ENCODE results near the gene TMEM214. TPM values are rescaled to one million over a fixed set of nuclear protein-coding genes. Genes with fewer than 3 reads are reported as not detected.

Gene TMEM214
- total RNA-seq, 1 donor from 2014 or later: 93.5 TPM

DNA sequence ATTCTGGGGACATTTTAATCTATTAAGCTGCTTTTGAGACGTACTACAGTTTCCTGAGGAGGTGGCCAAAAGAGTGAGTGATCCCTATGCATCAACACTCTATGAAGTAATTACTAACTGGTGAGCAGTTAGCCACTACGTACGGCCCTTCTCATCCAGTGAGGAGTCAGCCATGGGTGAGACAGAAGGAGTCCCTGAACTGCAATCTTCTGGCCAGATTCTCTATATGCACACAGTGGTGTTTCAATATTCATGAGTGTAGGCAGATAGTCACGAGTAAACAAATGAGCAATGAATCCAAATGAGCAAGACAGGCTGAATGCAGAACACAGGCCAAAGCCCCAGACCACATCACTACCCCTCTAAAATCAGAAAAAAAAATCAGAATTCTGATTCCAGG, 29.8 kb upstream of the TMEM214 start:
- H3K27me3 ChIP-seq (ENCODE audit: insufficient read depth, low read length): peaks cover 2% of the 10 kb centered on the region
- H3K36me3 ChIP-seq (ENCODE audit: insufficient read depth, low read length): no peaks in the 10 kb centered on the region
- no peaks in the 10 kb centered on the region for H3K9me3 Mint-ChIP-seq (ENCODE audit: unreplicated experiment)
- no peak overlapping the region for H3K4me3 ChIP-seq (ENCODE audit: insufficient read depth, low read depth, low read length)
- H3K79me2 ChIP-seq (ENCODE audit: insufficient read depth, low read length): no peaks in the 10 kb centered on the region
- peaks cover 9% of the 10 kb centered on the region for H3K4me1 ChIP-seq (ENCODE audit: insufficient read depth, low read length)
- no peak overlapping the region for H3K4me3 Mint-ChIP-seq (ENCODE audit: unreplicated experiment)
- no peak overlapping the region for H3K9ac ChIP-seq (ENCODE audit: low read length)
- no peaks in the 10 kb centered on the region for H3K9me3 ChIP-seq (ENCODE audit: insufficient read depth, low read depth, low read length)
- no peak for TF ChIP-seq EZH2 (IDR thresholded peaks at IDR 0.05; ENCODE audit: insufficient read depth, low read length)
- peak; percentile 39 for DNase-seq (ENCODE audit: low read depth)
- peaks cover 10% of the 10 kb centered on the region for H3K4me1 Mint-ChIP-seq (ENCODE audit: low read depth, unreplicated experiment)
- H2AFZ ChIP-seq (ENCODE audit: low read depth, low read length): no peak overlapping the region
- no peak overlapping the region for H3K27ac Mint-ChIP-seq (ENCODE audit: unreplicated experiment)
- H3K36me3 Mint-ChIP-seq (ENCODE audit: low read depth, unreplicated experiment): peaks cover 2% of the 10 kb centered on the region
- H3K27me3 Mint-ChIP-seq (ENCODE audit: low read depth, unreplicated experiment): no peaks in the 10 kb centered on the region
- H3K27ac ChIP-seq (ENCODE audit: low read depth, low read length): no peak overlapping the region
- no peak overlapping the region for H3K4me2 ChIP-seq (ENCODE audit: low read length)
- FAIRE-seq: no peak
- H4K20me1 ChIP-seq (ENCODE audit: insufficient read depth, low read length): peaks cover 25% of the 10 kb centered on the region

DNA sequence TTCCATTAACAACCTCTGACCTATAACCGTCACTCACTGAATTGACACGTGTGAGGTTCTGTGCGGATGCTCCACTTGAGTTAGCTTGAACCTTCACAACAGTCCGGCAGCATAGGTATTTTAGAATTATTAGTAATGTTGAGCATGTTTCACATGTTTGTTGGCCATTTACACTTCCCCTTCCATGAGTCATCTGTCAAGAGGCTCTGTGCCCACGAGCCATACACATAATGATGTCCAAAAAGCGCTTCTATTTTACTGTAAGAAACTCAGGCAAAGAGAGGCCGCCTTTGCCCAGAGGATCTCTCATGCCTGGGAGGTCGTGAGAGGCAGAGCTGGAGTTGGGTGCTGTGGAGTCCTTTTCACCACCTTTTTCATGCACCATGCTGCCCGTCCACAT, 28.9 kb upstream of the TMEM214 start:
- no peaks in the 10 kb centered on the region for H3K9me3 ChIP-seq (ENCODE audit: insufficient read depth, low read depth, low read length)
- Mint-ChIP-seq H3K27me3 (ENCODE audit: low read depth, unreplicated experiment) (no peaks in the 10 kb centered on the region), H3K27ac (ENCODE audit: unreplicated experiment) (no peak overlapping the region), H3K36me3 (ENCODE audit: low read depth, unreplicated experiment) (peaks cover 2% of the 10 kb centered on the region), H3K4me3 (ENCODE audit: unreplicated experiment) (no peak overlapping the region), H3K4me1 (ENCODE audit: low read depth, unreplicated experiment) (peaks cover 10% of the 10 kb centered on the region), H3K9me3 (ENCODE audit: unreplicated experiment) (no peaks in the 10 kb centered on the region)
- no peak for FAIRE-seq
- peaks cover 17% of the 10 kb centered on the region for H4K20me1 ChIP-seq (ENCODE audit: insufficient read depth, low read length)
- H3K4me3 ChIP-seq (ENCODE audit: insufficient read depth, low read depth, low read length): no peak overlapping the region
- H3K9ac ChIP-seq (ENCODE audit: low read length): no peak overlapping the region
- peaks cover 9% of the 10 kb centered on the region for H3K4me1 ChIP-seq (ENCODE audit: insufficient read depth, low read length)
- no peaks in the 10 kb centered on the region for H3K36me3 ChIP-seq (ENCODE audit: insufficient read depth, low read length)
- TF ChIP-seq, protein P1, sequence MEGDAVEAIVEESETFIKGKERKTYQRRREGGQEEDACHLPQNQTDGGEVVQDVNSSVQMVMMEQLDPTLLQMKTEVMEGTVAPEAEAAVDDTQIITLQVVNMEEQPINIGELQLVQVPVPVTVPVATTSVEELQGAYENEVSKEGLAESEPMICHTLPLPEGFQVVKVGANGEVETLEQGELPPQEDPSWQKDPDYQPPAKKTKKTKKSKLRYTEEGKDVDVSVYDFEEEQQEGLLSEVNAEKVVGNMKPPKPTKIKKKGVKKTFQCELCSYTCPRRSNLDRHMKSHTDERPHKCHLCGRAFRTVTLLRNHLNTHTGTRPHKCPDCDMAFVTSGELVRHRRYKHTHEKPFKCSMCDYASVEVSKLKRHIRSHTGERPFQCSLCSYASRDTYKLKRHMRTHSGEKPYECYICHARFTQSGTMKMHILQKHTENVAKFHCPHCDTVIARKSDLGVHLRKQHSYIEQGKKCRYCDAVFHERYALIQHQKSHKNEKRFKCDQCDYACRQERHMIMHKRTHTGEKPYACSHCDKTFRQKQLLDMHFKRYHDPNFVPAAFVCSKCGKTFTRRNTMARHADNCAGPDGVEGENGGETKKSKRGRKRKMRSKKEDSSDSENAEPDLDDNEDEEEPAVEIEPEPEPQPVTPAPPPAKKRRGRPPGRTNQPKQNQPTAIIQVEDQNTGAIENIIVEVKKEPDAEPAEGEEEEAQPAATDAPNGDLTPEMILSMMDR (IDR thresholded peaks at IDR 0.05; ENCODE audit: insufficient read depth, low read depth, low read length): no peak
- TF ChIP-seq EZH2 (IDR thresholded peaks at IDR 0.05; ENCODE audit: insufficient read depth, low read length): no peak
- H3K4me2 ChIP-seq (ENCODE audit: low read length): no peak overlapping the region
- H3K27me3 ChIP-seq (ENCODE audit: insufficient read depth, low read length): no peaks in the 10 kb centered on the region
- no peak overlapping the region for H3K27ac ChIP-seq (ENCODE audit: low read depth, low read length)
- DNase-seq (ENCODE audit: low read depth): peak; percentile 71
- H2AFZ ChIP-seq (ENCODE audit: low read depth, low read length): no peak overlapping the region
- H3K79me2 ChIP-seq (ENCODE audit: insufficient read depth, low read length): no peaks in the 10 kb centered on the region

DNA sequence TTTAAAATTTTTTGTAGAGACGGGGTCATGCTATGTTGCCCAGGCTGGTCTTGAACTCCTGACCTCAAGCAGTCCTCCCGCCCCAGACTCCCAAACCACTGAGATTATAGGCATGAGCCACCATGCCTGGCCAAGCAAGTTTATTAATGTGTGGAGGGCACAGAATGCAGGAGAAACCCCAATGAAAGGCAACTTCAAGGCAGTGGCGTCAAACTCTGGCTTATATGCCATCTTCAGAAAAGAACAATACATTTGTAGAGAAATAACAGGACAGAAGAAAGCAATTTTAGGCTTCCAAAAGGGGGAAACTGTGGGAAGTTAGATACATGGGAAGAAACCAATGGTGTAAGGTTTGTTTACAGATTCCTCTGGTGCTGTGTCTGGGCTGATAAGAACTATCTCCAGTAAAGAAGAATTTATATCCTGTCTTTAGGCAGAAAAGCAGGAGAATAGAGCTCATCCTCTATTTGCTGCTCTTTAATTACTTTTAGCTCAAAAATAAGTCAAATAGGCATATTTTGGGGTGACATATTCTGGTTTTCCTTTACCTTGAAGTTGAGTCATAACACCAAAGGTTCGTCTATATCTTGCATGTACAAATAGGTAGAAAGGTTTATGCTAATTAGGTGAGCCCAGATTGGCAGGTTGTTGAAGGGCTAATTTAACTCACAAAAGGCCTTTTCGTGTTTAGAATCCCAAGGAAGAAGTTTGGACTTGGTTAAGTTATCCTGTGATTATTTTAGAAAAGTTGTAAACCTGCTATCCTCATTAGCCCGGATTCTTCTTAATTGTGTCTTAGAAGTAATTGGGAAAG, 26.0 kb upstream of the TMEM214 start:
- TF ChIP-seq EZH2 (IDR thresholded peaks at IDR 0.05; ENCODE audit: insufficient read depth, low read length): no peak
- TF ChIP-seq, protein P1 (IDR thresholded peaks at IDR 0.05; ENCODE audit: insufficient read depth, low read depth, low read length): no peak
- H3K27me3 ChIP-seq (ENCODE audit: insufficient read depth, low read length): no peaks in the 10 kb centered on the region
- no peak overlapping the region for H3K9ac ChIP-seq (ENCODE audit: low read length)
- no peak for FAIRE-seq
- H3K4me2 ChIP-seq (ENCODE audit: low read length): no peak overlapping the region
- H3K27ac ChIP-seq (ENCODE audit: low read depth, low read length): no peak overlapping the region
- peaks cover 26% of the 10 kb centered on the region for H3K4me1 Mint-ChIP-seq (ENCODE audit: low read depth, unreplicated experiment)
- no peaks in the 10 kb centered on the region for H3K36me3 ChIP-seq (ENCODE audit: insufficient read depth, low read length)
- no peaks in the 10 kb centered on the region for H3K9me3 Mint-ChIP-seq (ENCODE audit: unreplicated experiment)
- no peaks in the 10 kb centered on the region for H3K27me3 Mint-ChIP-seq (ENCODE audit: low read depth, unreplicated experiment)
- no peak overlapping the region for H3K27ac Mint-ChIP-seq (ENCODE audit: unreplicated experiment)
- no peaks in the 10 kb centered on the region for H3K79me2 ChIP-seq (ENCODE audit: insufficient read depth, low read length)
- H3K36me3 Mint-ChIP-seq (ENCODE audit: low read depth, unreplicated experiment): peaks cover 2% of the 10 kb centered on the region
- no peak overlapping the region for H3K4me3 ChIP-seq (ENCODE audit: insufficient read depth, low read depth, low read length)
- peaks cover 15% of the 10 kb centered on the region for H4K20me1 ChIP-seq (ENCODE audit: insufficient read depth, low read length)
- H3K4me3 Mint-ChIP-seq (ENCODE audit: unreplicated experiment): no peak overlapping the region
- no peaks in the 10 kb centered on the region for H3K9me3 ChIP-seq (ENCODE audit: insufficient read depth, low read depth, low read length)
- DNase-seq (ENCODE audit: low read depth): no peak
- H2AFZ ChIP-seq (ENCODE audit: low read depth, low read length): no peak overlapping the region
- H3K4me1 ChIP-seq (ENCODE audit: insufficient read depth, low read length): peaks cover 16% of the 10 kb centered on the region
